HepG2 (cell line): ENCODE results near the gene SLBP. TPM values are rescaled to one million over a fixed set of nuclear protein-coding genes. Genes with fewer than 3 reads are reported as not detected.
A peak's percentile ranks its signal among the peaks of the same experiment; 100 is the strongest.

ENCODE experiments used
- AHDC1 ChIP-seq: sonication (generic); formaldehyde crosslinking; IDR thresholded peaks from 2 replicates; pipeline ENCODE4 v1.5.1; 2020; ENCODE audit warnings: mild to moderate bottlenecking, missing genetic modification reagents, borderline replicate concordance
- ASH2L ChIP-seq: fragments of 300-600, 200-600 bp; sonication (generic); IDR thresholded peaks from 2 replicates; pipeline ENCODE4 v1.7.0; 2017; ENCODE audit warnings: low read depth, mild to moderate bottlenecking, moderate library complexity, mixed read lengths, low read length; ENCODE audit not compliant: insufficient read length
- CERS6 ChIP-seq: sonication (generic); formaldehyde crosslinking; IDR thresholded peaks from 2 replicates; pipeline ENCODE4 v1.5.0; 2020; ENCODE audit warnings: missing genetic modification reagents
- FIP1L1 ChIP-seq: fragments of 200-400 bp; formaldehyde crosslinking; IDR thresholded peaks from 2 replicates; pipeline ENCODE4 v1.6.1; 2018; ENCODE audit warnings: low read depth, mild to moderate bottlenecking, low read length, moderate library complexity, borderline replicate concordance; ENCODE audit not compliant: insufficient read depth
- KMT2A ChIP-seq: sonication (generic); formaldehyde crosslinking; IDR thresholded peaks from 2 replicates; pipeline ENCODE4 v1.4.0; 2020; ENCODE audit warnings: missing genetic modification reagents
- MBNL3 ChIP-seq: fragments of 250-450 bp; sonication (Bioruptor Pico); conservative IDR thresholded peaks from 2 replicates; pipeline ENCODE4 v1.8.0; 2022; ENCODE audit warnings: mild to moderate bottlenecking, inconsistent platforms
- PLRG1 ChIP-seq: fragments of 450-650 bp; conservative IDR thresholded peaks from 2 replicates; pipeline ENCODE4 v1.6.1; 2016
- STAT5B ChIP-seq: sonication (generic); formaldehyde crosslinking; IDR thresholded peaks from 2 replicates; pipeline ENCODE4 v1.4.0; 2020; ENCODE audit warnings: missing genetic modification reagents
- TGIF2 ChIP-seq: IDR thresholded peaks from 2 replicates; pipeline ENCODE4 v1.6.1; 2016; ENCODE audit warnings: control low read depth, missing compliant biosample characterization
- ZBTB42 ChIP-seq: sonication (generic); formaldehyde crosslinking; IDR thresholded peaks from 2 replicates; pipeline ENCODE4 v1.5.0; 2020; ENCODE audit warnings: mild to moderate bottlenecking, missing genetic modification reagents
- ZNF546 ChIP-seq: sonication (generic); formaldehyde crosslinking; conservative IDR thresholded peaks from 2 replicates; pipeline ENCODE4 v1.8.1; 2023; ENCODE audit warnings: mild to moderate bottlenecking, missing genetic modification reagents
- polyA plus RNA-seq, 8 experiments: library from polyadenylated mRNA; depleted of rRNA in 3 of 8; stranded (reverse) in 7 of 8; unstranded in 1 of 8; fragments of >200 nt; fragmentation: Illumina TruSeq in 4 of 8; extraction: Trizol in 4 of 8; gene quantifications; 2 replicates each; pipeline versions ENCODE4 v1.2.1 to v1.2.3, GENCODE V29; 2011 to 2016; ENCODE audit warnings: low read depth in 4 of 8, missing spikeins in 1 of 8, mixed read lengths in 1 of 8; ENCODE audit not compliant: insufficient read depth in 1 of 8
- total RNA-seq, 5 experiments: library from RNA; depleted of rRNA; stranded (reverse); fragments of >200 nt; fragmentation: Illumina TruSeq; extraction: Trizol; gene quantifications; 2 replicates each; pipeline ENCODE4 v1.2.3, GENCODE V29; 2016; ENCODE audit warnings: low read depth in 1 of 5
- TF ChIP-seq, protein P1 (sequence below): sonication (generic); formaldehyde crosslinking; IDR thresholded peaks from 2 replicates; pipeline ENCODE4 v1.9.0; 2022; ENCODE audit warnings: low read depth, missing genetic modification reagents
- TF ChIP-seq, protein P2 (sequence below): sonication (generic); formaldehyde crosslinking; IDR thresholded peaks from 2 replicates; pipeline ENCODE4 v1.4.0; 2020; ENCODE audit warnings: mild to moderate bottlenecking, missing genetic modification reagents

SLBP gene
- total and polyA plus RNA-seq, 2 of the 13 experiments (the other 11 are each of a cell fraction or from before 2014, with no cell fraction given) = 43.9 to 104 TPM

DNA sequence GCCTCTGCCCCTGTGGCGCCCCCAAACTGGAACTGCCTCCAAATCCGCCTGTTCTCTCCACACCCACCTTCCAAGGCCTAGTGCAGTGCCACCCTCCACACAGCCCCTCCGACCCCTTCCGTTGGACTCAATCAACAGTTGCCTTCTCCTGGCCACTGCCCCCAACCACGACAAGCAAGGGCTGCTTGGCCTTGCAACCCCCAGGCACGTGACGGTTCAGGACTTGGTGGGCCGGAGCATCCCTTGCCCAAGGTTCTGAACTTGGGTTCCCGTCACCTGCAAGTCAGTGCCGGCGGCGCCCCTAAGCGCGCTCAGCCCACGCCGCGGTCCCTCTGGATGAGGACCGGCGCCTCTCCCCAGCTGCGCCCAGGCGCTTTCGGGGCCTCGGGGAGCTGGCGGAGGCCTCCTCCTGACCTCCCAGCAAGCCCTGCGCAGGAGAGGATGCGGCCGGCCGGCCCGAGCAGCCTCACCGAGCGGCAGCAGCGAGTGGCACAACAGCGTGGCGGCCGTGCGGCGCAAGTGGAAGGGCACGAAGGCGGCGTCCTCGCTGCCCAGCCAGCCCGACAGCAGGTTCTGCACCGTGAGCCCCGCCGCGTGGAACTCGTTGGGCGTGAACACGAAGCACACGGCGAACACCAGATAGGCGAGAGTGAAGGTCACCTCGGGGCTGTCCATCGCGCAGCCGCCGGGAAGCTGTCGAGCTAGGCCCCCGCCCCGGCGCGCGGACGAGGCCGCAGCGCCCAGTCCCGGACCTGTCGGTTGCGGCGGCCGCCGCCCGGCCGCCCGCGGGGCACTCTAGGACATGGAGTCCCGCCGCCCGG, 8.3 kb upstream of the SLBP start (continued):
- TF ChIP-seq FIP1L1 = no peak
- peak; percentile 62 for TF ChIP-seq ASH2L
- TF ChIP-seq STAT5B (CRISPR knock-in tag) = no peak
- 0 out of 2 replicates have a peak, but pooled peaks have one; percentile 44 for TF ChIP-seq KMT2A (CRISPR knock-in tag)
- no peak for TF ChIP-seq PLRG1
- TF ChIP-seq, protein P1, sequence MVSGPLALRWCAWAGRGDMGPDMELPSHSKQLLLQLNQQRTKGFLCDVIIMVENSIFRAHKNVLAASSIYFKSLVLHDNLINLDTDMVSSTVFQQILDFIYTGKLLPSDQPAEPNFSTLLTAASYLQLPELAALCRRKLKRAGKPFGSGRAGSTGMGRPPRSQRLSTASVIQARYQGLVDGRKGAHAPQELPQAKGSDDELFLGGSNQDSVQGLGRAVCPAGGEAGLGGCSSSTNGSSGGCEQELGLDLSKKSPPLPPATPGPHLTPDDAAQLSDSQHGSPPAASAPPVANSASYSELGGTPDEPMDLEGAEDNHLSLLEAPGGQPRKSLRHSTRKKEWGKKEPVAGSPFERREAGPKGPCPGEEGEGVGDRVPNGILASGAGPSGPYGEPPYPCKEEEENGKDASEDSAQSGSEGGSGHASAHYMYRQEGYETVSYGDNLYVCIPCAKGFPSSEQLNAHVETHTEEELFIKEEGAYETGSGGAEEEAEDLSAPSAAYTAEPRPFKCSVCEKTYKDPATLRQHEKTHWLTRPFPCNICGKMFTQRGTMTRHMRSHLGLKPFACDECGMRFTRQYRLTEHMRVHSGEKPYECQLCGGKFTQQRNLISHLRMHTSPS (CRISPR knock-in tag) = 0 out of 2 replicates have a peak, but pooled peaks have one; percentile 9
- TF ChIP-seq, protein P2, sequence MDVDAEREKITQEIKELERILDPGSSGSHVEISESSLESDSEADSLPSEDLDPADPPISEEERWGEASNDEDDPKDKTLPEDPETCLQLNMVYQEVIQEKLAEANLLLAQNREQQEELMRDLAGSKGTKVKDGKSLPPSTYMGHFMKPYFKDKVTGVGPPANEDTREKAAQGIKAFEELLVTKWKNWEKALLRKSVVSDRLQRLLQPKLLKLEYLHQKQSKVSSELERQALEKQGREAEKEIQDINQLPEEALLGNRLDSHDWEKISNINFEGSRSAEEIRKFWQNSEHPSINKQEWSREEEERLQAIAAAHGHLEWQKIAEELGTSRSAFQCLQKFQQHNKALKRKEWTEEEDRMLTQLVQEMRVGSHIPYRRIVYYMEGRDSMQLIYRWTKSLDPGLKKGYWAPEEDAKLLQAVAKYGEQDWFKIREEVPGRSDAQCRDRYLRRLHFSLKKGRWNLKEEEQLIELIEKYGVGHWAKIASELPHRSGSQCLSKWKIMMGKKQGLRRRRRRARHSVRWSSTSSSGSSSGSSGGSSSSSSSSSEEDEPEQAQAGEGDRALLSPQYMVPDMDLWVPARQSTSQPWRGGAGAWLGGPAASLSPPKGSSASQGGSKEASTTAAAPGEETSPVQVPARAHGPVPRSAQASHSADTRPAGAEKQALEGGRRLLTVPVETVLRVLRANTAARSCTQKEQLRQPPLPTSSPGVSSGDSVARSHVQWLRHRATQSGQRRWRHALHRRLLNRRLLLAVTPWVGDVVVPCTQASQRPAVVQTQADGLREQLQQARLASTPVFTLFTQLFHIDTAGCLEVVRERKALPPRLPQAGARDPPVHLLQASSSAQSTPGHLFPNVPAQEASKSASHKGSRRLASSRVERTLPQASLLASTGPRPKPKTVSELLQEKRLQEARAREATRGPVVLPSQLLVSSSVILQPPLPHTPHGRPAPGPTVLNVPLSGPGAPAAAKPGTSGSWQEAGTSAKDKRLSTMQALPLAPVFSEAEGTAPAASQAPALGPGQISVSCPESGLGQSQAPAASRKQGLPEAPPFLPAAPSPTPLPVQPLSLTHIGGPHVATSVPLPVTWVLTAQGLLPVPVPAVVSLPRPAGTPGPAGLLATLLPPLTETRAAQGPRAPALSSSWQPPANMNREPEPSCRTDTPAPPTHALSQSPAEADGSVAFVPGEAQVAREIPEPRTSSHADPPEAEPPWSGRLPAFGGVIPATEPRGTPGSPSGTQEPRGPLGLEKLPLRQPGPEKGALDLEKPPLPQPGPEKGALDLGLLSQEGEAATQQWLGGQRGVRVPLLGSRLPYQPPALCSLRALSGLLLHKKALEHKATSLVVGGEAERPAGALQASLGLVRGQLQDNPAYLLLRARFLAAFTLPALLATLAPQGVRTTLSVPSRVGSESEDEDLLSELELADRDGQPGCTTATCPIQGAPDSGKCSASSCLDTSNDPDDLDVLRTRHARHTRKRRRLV (CRISPR knock-in tag) = no peak
- TF ChIP-seq ZBTB42 (CRISPR knock-in tag) = no peak
- 0 out of 2 replicates have a peak, but pooled peaks have one; percentile 48 for TF ChIP-seq CERS6 (CRISPR knock-in tag)
- TF ChIP-seq TGIF2 (CRISPR knock-in tag) = no peak
- peak; percentile 41; the same call in 1 of the 2 replicates for TF ChIP-seq ZNF546
- TF ChIP-seq MBNL3 = no peak
- no peak for TF ChIP-seq AHDC1 (CRISPR knock-in tag)
